NCI-H2029 (cell line): ENCODE measurements around the gene DYNLRB1.

ENCODE experiments used
- DNase-seq: peaks from one replicate; lab custom pipeline; 2025; lab: John Stamatoyannopoulos, UW

DYNLRB1 gene

DNA sequence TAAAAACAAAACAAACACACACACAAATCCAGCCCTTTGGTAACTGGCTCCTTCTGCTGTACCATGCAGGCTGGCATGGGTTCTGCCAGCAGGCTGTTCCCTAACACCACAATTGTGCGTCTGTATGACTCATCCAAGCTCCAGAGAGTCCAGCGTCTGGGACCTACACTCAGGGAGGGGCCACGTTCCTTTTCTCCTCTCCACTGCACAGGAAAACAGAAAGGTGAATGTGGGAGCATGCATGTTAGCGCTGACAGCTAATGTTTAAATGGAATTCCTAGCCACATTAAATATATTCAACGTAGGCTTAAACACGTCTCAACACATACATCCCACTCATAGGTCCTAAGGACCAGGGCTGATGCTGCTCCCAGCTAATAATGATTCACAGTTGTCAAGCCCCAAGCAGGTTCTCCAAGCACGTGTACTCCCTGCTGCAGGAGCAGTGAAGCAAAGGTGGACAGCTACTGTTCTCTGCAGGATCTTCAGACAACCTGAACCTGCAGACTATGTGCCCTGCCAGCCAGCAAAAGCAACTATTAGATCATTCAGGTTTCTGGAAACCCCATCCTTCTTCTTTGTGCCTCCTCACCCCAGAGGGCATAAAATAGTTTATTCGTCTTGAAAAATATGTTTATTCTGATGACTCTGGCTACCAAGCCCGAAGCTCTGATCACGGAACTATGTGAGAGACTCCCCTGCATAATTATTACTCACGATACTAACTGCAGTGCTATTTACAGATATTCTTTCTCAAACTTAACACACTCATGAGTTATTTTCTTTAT, 63.2 kb downstream of the DYNLRB1 start:
- DNase-seq: peak; percentile 22

DNA sequence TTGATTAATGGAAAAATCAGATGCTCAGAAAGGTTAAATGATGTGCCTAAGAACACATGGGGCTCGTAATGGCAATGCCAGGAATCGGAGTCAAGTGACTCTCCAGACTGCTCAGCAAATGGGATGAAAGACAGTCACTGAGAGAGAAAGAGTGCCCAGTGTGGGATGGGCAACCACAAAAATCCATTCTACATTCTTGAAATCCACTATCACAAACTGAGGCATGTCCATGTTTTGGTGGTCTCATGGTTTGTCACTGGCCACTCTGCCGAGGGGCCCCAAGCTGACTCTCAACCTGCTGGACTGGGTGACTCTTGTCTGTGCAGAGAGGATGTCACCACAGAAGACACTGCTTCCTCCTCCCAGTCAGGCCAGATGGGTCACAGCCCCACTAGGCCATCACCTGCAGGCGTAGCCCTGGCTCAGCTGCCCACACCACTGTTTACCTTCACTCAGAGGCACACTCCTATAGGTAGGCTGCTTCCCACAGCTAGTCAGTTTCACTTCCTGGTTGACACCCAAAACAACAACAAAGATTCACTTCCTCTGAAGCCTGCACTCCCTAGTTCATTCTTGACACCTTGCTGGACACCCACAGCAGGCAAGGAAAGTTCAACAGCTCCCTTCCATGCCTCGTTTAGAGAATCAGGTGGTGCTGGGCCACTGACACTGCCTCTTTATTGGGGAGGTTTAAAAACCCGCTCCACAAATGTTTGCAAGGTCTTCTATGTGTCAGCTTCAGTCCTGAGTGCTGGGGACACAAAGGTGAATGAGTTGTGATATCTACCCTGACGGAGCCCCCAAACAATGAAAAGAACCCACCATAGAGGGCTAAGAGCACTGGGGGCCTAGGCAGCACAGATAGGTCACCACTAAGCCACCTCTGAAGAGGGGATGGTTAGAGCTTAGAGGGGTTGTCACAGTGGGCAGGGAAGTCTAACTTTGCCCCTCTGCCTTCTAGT, 64.0 kb downstream of the DYNLRB1 start:
- DNase-seq: peak; percentile 59

DNA sequence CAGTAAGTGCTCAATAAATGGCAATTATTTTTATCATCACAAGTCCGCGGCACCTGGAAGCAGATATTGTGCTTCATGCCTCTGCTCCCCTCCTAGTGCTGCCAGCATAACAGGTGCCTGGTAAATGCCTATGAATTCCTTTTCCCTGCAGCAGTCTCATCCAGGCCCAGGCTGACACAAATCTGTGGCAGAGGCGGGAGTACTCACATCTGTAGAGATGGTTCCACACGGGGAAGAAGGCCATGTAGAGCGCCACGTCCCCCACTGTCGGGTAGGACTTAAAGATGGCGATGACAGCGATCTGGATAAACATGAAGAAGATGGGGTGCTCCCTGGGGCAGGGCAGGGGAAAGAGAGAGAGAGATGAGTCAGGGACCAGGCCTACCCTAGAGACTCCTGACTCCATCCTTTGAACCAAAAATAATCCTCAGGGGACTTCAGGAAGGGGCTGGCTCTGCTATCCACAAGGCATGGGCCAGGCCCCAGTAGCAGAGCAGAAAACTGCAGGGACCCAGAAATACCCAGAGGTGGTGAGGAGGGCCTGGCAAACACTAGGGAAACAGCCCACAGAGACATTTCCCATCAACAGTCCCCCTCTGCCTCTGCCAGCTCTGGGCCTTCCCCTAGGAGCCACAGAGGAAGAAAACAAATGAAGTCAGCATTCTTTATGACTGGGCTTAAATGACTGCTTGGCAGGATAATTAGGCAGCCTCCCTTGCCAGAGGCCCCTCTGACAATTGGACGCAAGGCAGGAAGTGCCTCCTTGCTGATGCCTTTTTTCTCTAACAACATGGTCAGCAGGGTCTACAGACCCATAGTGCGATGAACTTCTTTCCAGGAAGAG, 65.3 kb downstream of the DYNLRB1 start:
- peak; percentile 34 for DNase-seq

DNA sequence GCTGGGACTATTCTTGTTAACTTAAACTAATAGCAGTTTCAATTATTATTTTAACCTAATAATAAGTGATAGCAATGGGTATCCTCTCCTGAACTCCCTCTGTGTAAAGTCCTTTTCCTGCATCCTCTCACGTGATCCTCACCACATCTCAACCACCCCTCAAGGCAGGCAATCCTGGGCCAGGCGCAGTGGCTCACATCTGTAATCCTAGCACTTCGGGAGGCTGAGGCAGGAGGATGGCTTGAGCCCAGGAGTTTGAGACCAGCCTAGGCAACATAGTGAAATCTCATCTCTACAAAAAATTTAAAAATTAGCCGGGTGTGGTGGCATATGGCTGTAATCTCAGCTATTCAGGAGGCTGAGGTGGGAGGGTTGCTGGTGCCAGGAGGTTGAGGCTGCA, 66.0 kb downstream of the DYNLRB1 start:
- no peak for DNase-seq

DNA sequence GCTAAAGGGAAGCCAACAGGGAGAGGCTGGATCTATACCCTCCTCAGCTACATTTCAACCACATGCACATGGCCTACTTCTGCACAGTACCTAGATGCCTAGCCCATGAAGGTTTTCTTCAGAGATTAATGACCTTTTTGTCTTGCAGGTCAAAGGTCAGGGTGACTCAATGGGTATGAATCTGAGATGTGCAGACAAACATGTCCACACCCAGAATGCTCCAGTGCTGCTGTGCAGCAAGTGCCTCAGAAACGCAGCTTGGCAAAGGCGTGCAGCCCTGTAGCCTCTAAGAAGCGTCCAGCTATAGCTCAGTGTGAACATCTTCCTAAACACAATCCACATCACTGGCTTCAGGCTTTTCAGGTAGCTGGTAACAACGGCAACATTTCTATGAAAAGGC, 66.7 kb downstream of the DYNLRB1 start:
- DNase-seq: no peak

DNA sequence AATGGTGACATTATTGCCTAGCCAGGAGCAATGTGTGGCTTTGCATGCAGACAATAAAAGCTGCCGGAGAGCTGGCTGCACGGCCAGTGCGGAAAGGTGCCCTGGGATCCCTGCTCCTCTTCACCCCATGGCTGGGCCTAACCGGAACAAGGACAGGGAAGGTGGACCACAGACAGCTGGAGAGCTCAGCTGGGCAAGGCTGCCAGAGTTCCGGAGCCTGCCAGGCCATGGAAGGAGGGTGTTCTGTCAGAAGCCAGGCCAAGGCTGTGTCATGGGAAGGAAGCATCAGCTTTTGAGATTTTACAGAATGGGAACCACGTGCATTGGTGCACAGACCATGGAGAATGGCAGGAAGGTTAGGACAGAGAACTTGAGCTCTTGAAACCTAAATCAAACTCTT, 67.3 kb downstream of the DYNLRB1 start:
- no peak for DNase-seq

DNA sequence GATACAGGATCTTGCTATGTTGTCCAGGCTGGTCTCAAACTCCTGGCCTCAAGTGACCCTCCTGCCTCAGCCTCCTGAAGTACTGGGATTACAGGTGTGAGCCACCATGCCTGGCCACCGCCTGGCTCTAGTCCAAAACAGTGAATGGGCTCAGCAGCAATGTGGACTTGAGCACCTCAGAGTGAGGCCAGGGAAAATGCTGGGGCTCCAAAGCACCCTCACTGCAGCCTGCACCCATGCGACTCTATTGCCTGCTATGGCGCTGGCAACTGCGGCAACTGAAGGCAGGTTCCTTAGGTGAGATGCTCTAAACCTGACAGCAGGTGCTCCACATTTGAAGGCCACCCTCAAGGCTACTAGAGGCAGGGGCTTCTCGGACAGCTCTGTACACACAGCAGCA, 68.8 kb downstream of the DYNLRB1 start:
- DNase-seq: no peak

DNA sequence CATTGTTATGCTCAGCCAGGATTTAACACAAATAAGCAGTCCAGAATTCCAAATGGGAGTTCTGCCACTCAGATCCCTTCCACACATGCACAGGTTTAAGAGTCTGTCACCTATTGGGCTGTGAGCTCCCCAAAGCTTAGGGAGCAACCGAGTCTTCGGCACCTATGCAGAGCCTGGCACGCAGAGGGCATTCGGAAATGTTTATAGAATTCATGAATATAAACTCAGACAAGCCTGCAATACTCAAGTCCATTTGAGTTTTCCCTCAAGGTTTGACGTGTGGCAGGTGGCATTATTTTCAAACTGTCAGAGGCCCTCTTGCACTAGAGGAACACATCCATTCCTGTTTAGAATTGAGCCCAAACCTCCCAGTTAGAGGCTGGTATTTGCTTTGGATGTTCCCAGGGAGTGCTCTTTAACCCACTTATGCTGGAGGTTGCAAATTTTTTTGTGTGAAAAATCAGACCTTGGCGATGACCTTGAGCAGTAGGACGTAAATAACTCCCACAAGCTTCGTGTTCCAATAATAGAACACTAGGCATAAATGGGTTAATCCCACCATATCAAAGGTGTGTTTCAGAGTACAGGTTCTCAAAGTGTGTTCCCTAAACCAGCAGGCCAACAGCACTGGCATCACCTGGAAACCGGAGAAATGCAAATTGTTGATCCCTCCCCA, 70.4 kb downstream of the DYNLRB1 start:
- no peak for DNase-seq
